Adrenal gland (tissue), 12 donors: ENCODE measurements around the gene ZNF787. TPM values are rescaled to one million over a fixed set of nuclear protein-coding genes. Genes with fewer than 3 reads are reported as not detected.

Experiments
- DNase-seq, 7 donors: peaks; one replicate each; pipeline ENCODE4 v3.0.0-alpha.2; 2019 to 2020
- H3K27ac ChIP-seq, 5 donors: fragments of 200-600 bp; sonication (generic) in 4 of 5; 1 replicate in 3 of 5; 2 replicates in 2 of 5; pipeline versions ENCODE4 v1.5.1 to v1.8.0; 2016 to 2020; ENCODE audit warnings: mild to moderate bottlenecking in 1 of 5
- H3K27me3 ChIP-seq: fragments of 200-600 bp; 2 replicates; pipeline ENCODE4 v1.8.0; 2021
- H3K36me3 ChIP-seq, 2 donors: fragments of 200-600 bp; replicated peaks in 1 of 2; 1 replicate in 1 of 2; 2 replicates in 1 of 2; pipeline versions ENCODE4 v1.5.1 to v1.8.0; 2018 to 2022
- H3K4me1 ChIP-seq, 2 donors: fragments of 200-600 bp; replicated peaks in 1 of 2; 1 replicate in 1 of 2; 2 replicates in 1 of 2; pipeline versions ENCODE4 v1.5.1 to v1.8.0; 2018 to 2021
- H3K4me3 ChIP-seq, 4 donors: fragments of 200-600 bp; sonication (generic) in 3 of 4; one replicate each; pipeline ENCODE4 v1.5.1; 2016 to 2018
- H3K9me3 ChIP-seq, 3 donors: fragments of 200-600 bp; sonication (generic) in 1 of 3; replicated peaks in 1 of 3; 1 replicate in 2 of 3; 2 replicates in 1 of 3; pipeline versions ENCODE4 v1.5.1 to v1.8.0; 2016 to 2021
- POLR2A ChIP-seq, 2 donors: fragments of 450-650 bp; IDR thresholded peaks; one replicate each; pipeline ENCODE4 v1.6.1; 2017; ENCODE audit warnings: antibody characterized with exemption in 2 of 2, mild to moderate bottlenecking in 2 of 2, moderate library complexity in 1 of 2
- WGBS, 4 donors: extraction: QIAGEN DNeasy Blood & Tissue Kit in 2 of 4; methylation state at CpG; one replicate each; pipeline versions ENCODE4 v1.1.5 to v1.1.7; 2013 to 2017; 5-methylcytosine and 5-hydroxymethylcytosine counted together
- intact Hi-C, 2 donors: fragments of 100-400 bp; cut with DNase I; formaldehyde crosslinking; loops; one replicate each; pipeline versions ENCODE4 v1.14.1 to v1.15.0; 2022 to 2023
- polyA plus RNA-seq, 3 donors: library from polyadenylated mRNA; stranded (reverse); fragments of 200-250 nt in 2 of 3; fragments of 350-450 nt in 1 of 3; fragmentation: Illumina TruSeq in 1 of 3; extraction: RNeasy Lipid Tissue Mini Kit (QIAGEN cat#74804) in 1 of 3; gene quantifications; one replicate each; pipeline ENCODE4 v1.2.3, GENCODE V29; 2013 to 2014
- total RNA-seq, 9 donors: library from RNA; depleted of rRNA in 4 of 9; stranded (reverse); fragments of >200 nt in 4 of 9; fragments of 120-200 nt in 1 of 9; fragmentation: NEBNext Ultra II Directional in 1 of 9; extraction: Animal tissue kit (Norgen Biotek cat#: 25700) in 1 of 9; gene quantifications; one replicate each; pipeline versions ENCODE4 v1.1.0 to v1.2.4, GENCODE V29; 2013 to 2023
- TF ChIP-seq, protein P1 (sequence below), 6 experiments: fragments of 450-650 bp in 4 of 6; fragments of 200-600 bp in 2 of 6; sonication (generic) in 1 of 6; IDR thresholded peaks; 1 replicate in 5 of 6; 2 replicates in 1 of 6; pipeline versions ENCODE4 v1.5.1 to v1.8.0; 2016 to 2021; ENCODE audit warnings: antibody characterized with exemption in 6 of 6, mild to moderate bottlenecking in 2 of 6, moderate library complexity in 1 of 6
- donor health status: healthy with polysubstance abuse.
- donor health status: Bipolar disorder and iron deficiency.
- donor health status: DM: yes; HTN: yes; CAD: no.
- donor health status: DM: no; HTN: no; CAD: no.
- donor health status: DM: no; HTN: no; CAD: no.
- donor health status: DM: yes; HTN: yes; CAD: no.

The ZNF787 gene
- total and polyA plus RNA-seq, 12 donors: 4.6 to 51.5 (median 27.8) TPM

DNA sequence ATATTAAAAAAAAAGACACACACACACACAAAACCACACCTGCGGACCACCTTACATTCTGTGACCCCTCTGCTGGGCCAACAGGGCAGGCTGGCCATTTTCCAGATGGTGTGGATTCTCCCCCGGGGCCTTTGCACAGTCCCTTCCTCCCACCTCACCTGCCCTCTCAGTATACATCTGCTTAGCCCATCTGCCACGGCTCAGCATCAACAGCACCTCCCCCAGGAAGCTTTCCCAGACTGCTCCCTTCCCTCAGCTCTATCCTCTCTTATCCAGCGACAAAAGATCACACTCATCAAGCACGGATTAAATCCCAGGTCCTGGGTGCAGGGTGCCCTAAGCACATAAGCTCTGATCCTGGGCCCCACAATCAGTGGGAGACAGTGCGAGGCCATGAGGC is 4.5 kb downstream of the ZNF787 start:
- peaks cover 50 to 60% of the 10 kb centered on the region in 2 donors for H3K4me1 ChIP-seq
- no peak overlapping the region for H3K4me3 ChIP-seq
- no peaks in the 10 kb centered on the region for H3K36me3 ChIP-seq
- H3K27me3 ChIP-seq: no peaks in the 10 kb centered on the region
- intact Hi-C loops: no loop called here
- no peak for TF ChIP-seq POLR2A (IDR thresholded peaks at IDR 0.05)
- TF ChIP-seq, protein P1, sequence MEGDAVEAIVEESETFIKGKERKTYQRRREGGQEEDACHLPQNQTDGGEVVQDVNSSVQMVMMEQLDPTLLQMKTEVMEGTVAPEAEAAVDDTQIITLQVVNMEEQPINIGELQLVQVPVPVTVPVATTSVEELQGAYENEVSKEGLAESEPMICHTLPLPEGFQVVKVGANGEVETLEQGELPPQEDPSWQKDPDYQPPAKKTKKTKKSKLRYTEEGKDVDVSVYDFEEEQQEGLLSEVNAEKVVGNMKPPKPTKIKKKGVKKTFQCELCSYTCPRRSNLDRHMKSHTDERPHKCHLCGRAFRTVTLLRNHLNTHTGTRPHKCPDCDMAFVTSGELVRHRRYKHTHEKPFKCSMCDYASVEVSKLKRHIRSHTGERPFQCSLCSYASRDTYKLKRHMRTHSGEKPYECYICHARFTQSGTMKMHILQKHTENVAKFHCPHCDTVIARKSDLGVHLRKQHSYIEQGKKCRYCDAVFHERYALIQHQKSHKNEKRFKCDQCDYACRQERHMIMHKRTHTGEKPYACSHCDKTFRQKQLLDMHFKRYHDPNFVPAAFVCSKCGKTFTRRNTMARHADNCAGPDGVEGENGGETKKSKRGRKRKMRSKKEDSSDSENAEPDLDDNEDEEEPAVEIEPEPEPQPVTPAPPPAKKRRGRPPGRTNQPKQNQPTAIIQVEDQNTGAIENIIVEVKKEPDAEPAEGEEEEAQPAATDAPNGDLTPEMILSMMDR (IDR thresholded peaks at IDR 0.05): no peak
- WGBS, 4 donors: 64 to 85% (median 83%) methylated on average over 5 to 6 of the region's 6 CpGs
- DNase-seq: no peak
- H3K9me3 ChIP-seq: no peaks in the 10 kb centered on the region
- peak overlapping the region in 1 of 5 donors; percentile 24 for H3K27ac ChIP-seq

DNA sequence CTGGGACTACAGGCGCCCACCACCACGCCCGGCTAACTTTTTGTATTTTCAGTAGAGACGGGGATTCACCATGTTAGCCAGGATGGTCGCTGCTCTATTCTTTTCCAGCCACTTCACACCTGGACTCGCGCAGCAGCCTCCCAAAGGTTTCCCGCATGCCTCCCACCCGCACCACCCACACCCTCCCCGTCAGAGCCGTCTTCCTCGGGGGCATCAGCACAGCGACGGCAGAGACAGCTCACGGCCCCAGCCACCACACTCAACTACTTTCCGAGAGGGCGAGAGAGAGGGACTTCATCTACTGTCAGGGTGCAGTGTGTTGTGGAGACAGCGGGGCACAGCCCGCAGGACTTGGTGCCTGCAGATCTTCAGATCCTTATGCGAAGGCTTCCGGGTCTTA is 5.6 kb downstream of the ZNF787 start:
- TF ChIP-seq, protein P1 (IDR thresholded peaks at IDR 0.05): no peak
- no peak for TF ChIP-seq POLR2A (IDR thresholded peaks at IDR 0.05)
- no peak overlapping the region for H3K27ac ChIP-seq
- H3K4me1 ChIP-seq: peaks cover 61 to 71% of the 10 kb centered on the region in 2 donors
- 90 to 95% (median 92%) methylated on average over 17 to 21 of the region's 21 CpGs for WGBS, 4 donors
- no peak overlapping the region for H3K4me3 ChIP-seq
- no peaks in the 10 kb centered on the region for H3K9me3 ChIP-seq
- DNase-seq: no peak
- H3K36me3 ChIP-seq: no peaks in the 10 kb centered on the region
- H3K27me3 ChIP-seq: no peaks in the 10 kb centered on the region
- intact Hi-C loops: no loop called here

DNA sequence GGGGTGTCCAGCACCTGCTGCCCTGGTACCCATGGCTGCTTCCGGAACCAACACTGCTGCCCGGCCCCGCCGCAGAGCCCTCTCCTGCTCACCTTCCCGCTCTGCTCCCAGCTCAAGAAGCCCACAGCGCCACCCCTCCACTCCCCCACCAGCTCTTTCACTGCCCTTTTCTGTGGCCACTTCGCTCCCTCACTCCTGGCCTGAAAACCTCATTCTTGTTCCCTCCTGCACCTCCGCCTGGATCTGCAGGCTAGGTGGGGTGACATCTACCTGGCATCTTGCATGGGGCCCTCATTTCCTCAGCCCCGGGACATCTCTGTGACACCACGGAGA is 6.4 kb downstream of the ZNF787 start:
- Histone ChIP-seq H3K4me1 (peaks cover 64 to 76% of the 10 kb centered on the region in 2 donors), H3K27ac (peak overlapping the region in 3 of 5 donors; percentile 35 to 48 (median 44)), H3K4me3 (no peak overlapping the region), H3K36me3 (no peaks in the 10 kb centered on the region), H3K27me3 (no peaks in the 10 kb centered on the region), H3K9me3 (no peaks in the 10 kb centered on the region)
- 77 to 88% (median 84%) methylated on average over 9 to 10 of the region's 10 CpGs for WGBS, 4 donors
- TF ChIP-seq, protein P1 (IDR thresholded peaks at IDR 0.05): no peak
- no peak for TF ChIP-seq POLR2A (IDR thresholded peaks at IDR 0.05)
- DNase-seq: no peak
- intact Hi-C loops: no loop called here

DNA sequence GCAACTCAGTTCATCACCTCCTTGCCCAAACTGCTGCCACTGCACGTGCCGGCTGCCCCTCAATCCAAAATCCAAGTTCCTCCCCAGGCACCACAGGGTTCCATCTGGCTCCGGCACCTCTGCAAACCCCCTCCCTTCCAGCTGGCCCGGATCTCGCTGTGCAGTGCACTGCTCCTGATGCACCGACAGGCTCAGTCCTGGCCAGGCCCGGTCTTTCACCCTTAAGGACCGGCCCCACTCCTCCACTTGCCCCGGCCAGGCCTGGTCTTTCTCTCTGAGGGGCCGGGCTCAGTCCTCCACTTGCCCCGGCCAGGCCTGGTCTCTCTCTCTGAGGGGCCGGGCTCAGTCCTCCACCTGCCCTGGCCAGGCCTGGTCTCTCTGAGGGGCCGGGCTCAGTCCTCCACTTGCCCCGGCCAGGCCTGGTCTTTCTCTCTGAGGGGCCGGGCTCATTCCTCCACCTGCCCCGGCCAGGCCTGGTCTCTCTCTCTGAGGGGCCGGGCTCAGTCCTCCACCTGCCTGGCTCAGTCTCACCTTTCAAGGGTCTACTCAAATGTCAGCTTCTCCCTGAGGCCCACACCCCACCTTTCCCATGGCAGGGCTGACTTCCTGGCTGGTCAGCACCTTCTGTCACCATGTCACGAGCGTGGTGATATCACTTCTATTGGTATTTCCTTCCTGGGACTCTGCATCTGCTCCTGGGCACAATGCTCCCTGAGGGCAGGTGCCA is 6.9 kb downstream of the ZNF787 start:
- peak overlapping the region in 3 of 5 donors; percentile 35 to 48 (median 44) for H3K27ac ChIP-seq
- TF ChIP-seq POLR2A (IDR thresholded peaks at IDR 0.05): no peak
- TF ChIP-seq, protein P1 (IDR thresholded peaks at IDR 0.05): no peak
- WGBS, 4 donors: 54 to 66% (median 58%) methylated on average over 9 to 18 of the region's 19 CpGs
- H3K27me3 ChIP-seq: no peaks in the 10 kb centered on the region
- no peak for DNase-seq
- peaks cover 64 to 76% of the 10 kb centered on the region in 2 donors for H3K4me1 ChIP-seq
- no peaks in the 10 kb centered on the region for H3K9me3 ChIP-seq
- intact Hi-C loops: no loop called here
- no peaks in the 10 kb centered on the region for H3K36me3 ChIP-seq
- H3K4me3 ChIP-seq: no peak overlapping the region
